ENCODE measurements around the gene CRADD.

- TF ChIP-seq EZH2 (IDR thresholded peaks at IDR 0.05; ENCODE audit: insufficient read depth, poor library complexity, severe bottlenecking): no peak
- TF ChIP-seq EZH2phosphoT487 (IDR thresholded peaks at IDR 0.05; ENCODE audit: insufficient read depth, low read depth): no peak
These were observed 212.5 kb downstream of the CRADD start for GRCh38 chr12:93889516-93890212.

Data from GM23248 (cell line).